A549 (cell line): ENCODE data around the gene RHBDD3.
"Not testable (repeated sequence)": the region's sequence is repeated elsewhere in the genome, so short reads cannot be mapped to it uniquely, and the experiment has no call there.

Experiments used
- CTCF ChIP-seq: fragments of >200 bp; sonication (Bioruptor Twin); formaldehyde crosslinking; IDR thresholded peaks from 3 replicates; pipeline ENCODE4 v1.5.1; 2016
- ESRRA ChIP-seq: fragments of 150-350 bp; IDR thresholded peaks from 2 replicates; pipeline ENCODE4 v1.6.1; 2014; ENCODE audit warnings: mild to moderate bottlenecking, low read length, borderline replicate concordance
- KDM1A ChIP-seq: fragments of 200-600 bp; sonication (generic); IDR thresholded peaks from 2 replicates; pipeline ENCODE4 v1.6.1; 2016; ENCODE audit warnings: low read depth, mild to moderate bottlenecking
- KDM5A ChIP-seq: fragments of 200-600 bp; sonication (generic); IDR thresholded peaks from 2 replicates; pipeline ENCODE4 v1.6.1; 2016; ENCODE audit warnings: antibody characterized with exemption, mild to moderate bottlenecking
- MYC ChIP-seq: IDR thresholded peaks from 2 replicates; pipeline ENCODE4 v1.6.1; 2012; ENCODE audit warnings: mild to moderate bottlenecking, inconsistent platforms, low read length, improper control_type of control experiment, borderline replicate concordance
- POLR2A ChIP-seq: IDR thresholded peaks from 2 replicates; pipeline ENCODE4 v1.6.1; 2012; ENCODE audit warnings: mild to moderate bottlenecking, low read length
- RNF2 ChIP-seq: fragments of 200-600 bp; sonication (generic); IDR thresholded peaks from 2 replicates; pipeline ENCODE4 v1.6.1; 2016; ENCODE audit warnings: low read depth, mild to moderate bottlenecking, antibody characterized with exemption, moderate library complexity, borderline replicate concordance
- TF ChIP-seq, protein P1 (sequence below): fragments of 200-600 bp; sonication (generic); IDR thresholded peaks from 2 replicates; pipeline ENCODE4 v1.6.1; 2016; ENCODE audit warnings: antibody characterized with exemption, mild to moderate bottlenecking, moderate library complexity

GRCh38 chr22:29219409-29219782 is 48.4 kb downstream of the RHBDD3 start:
- not testable (repeated sequence) for TF ChIP-seq RNF2, CTCF, MYC, ESRRA, KDM5A, KDM1A, POLR2A
- TF ChIP-seq, protein P1, sequence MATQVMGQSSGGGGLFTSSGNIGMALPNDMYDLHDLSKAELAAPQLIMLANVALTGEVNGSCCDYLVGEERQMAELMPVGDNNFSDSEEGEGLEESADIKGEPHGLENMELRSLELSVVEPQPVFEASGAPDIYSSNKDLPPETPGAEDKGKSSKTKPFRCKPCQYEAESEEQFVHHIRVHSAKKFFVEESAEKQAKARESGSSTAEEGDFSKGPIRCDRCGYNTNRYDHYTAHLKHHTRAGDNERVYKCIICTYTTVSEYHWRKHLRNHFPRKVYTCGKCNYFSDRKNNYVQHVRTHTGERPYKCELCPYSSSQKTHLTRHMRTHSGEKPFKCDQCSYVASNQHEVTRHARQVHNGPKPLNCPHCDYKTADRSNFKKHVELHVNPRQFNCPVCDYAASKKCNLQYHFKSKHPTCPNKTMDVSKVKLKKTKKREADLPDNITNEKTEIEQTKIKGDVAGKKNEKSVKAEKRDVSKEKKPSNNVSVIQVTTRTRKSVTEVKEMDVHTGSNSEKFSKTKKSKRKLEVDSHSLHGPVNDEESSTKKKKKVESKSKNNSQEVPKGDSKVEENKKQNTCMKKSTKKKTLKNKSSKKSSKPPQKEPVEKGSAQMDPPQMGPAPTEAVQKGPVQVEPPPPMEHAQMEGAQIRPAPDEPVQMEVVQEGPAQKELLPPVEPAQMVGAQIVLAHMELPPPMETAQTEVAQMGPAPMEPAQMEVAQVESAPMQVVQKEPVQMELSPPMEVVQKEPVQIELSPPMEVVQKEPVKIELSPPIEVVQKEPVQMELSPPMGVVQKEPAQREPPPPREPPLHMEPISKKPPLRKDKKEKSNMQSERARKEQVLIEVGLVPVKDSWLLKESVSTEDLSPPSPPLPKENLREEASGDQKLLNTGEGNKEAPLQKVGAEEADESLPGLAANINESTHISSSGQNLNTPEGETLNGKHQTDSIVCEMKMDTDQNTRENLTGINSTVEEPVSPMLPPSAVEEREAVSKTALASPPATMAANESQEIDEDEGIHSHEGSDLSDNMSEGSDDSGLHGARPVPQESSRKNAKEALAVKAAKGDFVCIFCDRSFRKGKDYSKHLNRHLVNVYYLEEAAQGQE, result not testable (repeated sequence)
